ENCODE data around the gene PBX3. TPM values are rescaled to one million over a fixed set of nuclear protein-coding genes. Genes with fewer than 3 reads are reported as not detected.

The PBX3 gene
- 15.0 TPM for total RNA-seq

DNA sequence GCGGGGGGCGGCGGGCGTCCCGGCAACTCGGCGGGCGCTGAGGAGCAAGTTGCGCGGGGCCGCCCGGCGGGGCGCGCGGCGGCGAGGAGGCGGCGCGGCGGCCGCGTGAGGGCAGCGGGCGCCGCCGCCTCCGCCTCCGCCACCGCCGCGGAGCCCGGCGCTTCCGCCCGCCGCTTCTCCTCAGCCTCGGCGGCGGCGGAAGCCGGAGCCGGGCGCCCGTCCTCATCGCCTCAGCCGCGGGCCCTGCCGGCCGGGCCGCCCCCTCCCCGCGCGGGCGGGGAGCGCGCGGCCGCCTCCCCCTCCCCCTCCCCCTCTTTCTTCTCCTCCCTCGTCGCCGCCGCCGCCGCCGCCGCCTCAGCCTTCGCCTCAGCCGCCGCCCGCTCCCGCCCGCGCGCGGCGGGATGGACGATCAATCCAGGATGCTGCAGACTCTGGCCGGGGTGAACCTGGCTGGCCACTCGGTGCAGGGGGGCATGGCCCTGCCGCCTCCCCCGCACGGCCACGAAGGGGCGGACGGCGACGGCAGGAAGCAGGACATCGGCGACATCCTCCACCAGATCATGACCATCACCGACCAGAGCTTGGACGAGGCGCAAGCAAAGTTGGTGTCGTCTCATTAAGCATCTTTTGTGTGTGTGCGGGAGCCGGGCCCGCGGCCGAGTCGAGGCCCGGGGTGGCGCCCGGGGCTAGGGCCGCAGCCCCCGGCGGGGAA is at the start of gene PBX3:
PBX3 (plus strand) TSS at position 321 of the 712 bp plus-strand sequence.
- DNase-seq (ENCODE audit: low spot score): peak; percentile 67
- peak; percentile 14 for ATAC-seq

DNA sequence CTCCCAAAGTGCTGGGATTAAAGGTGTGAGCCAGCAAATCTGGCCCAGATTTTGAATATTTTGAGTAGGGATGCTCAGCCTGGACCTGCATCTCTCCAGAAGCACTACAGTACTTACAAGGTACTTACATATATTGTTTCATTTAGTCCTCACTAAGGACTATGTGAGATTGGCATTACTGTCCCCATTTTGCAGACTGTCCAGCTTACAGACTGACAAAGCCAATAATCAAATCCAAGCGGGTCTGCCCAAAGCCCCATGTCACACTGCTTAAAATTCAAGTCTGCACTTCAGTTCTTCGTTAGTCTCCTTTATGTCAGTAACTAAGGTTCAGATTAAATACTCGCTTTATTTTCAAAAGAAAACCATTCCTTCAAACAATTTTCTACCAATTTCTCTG is 47.3 kb upstream of the PBX3 start:
- DNase-seq (ENCODE audit: low spot score) (no peak), ATAC-seq (no peak)

DNA sequence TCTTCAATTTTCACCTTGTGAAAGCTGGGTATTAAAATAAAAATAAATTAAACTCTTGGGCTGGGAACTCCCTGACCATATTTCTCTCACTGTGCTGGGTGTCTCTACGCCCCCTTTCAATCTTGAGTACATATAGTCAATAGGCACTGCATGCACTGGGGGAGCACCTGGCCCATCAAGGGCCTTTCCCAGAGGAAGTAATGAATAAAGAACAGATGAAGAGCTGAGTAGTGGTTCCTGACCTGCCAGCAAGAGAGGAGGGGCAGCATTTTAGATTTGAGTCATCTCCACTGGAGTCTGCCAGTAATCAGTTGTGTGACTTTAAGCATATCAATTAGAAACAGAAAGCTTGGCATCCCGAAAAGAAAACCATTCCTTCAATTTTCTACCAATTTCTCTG is 46.4 kb upstream of the PBX3 start:
- no peak for DNase-seq (ENCODE audit: low spot score)

DNA sequence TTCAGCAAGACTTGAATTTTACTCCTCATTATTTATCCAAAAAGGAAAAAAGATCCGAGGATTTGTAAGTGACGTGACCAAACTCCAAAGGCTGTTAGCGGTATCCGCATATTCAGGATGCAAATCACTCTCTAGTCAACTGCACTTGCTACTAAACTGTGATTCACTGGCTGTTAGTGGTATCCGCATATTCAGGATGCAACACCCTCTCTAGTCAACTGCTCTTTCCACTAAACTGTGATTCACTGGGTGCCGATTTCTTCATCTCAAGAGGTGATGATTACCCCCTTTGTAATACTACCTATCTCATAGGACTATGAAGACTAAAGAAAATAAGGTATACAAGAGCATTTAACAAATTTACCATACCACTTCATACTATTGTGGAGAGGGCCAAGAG is 45.8 kb upstream of the PBX3 start:
- DNase-seq (ENCODE audit: low spot score) (no peak), ATAC-seq (no peak)

More for the DNA sequence above, 46.4 kb upstream of the PBX3 start:
- ATAC-seq: no peak

DNA sequence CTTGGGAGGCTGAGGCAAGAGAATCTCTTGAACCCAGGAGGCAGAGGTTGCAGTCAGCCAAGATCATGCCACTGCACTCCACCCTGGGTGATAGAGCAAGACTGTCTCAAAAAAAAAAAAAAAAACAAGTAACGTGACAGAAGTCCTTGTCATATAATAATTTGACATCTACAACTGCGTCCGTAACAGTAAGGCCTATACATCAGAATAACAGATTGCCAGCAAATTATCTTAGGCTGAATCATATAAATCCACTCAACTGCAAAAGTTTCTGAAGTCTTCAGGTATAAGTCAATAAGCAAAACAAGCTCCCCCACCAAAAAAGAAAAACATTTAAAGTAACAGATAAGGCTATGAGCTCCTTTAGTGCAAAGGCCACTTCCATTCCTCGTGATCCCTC is 43.5 kb upstream of the PBX3 start:
- no peak for ATAC-seq
- no peak for DNase-seq (ENCODE audit: low spot score)

DNA sequence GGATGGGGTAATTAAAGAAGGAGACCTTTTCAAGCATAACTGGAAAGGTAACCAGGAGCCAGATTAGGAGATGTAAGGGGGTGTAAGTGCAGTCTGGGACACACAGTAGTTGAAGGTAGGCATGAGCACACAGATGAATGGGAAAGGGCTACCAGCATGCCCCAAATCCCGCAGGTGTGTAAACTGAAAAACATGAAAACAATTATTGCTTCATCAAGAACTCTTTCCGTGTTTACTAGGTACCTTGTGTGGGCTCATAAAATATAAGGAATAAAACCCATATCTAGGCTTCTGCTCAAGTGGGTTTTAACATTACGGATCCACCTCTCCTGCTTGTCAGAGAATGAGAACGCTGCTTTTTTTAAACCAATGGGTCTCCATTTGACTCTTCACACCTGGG is 41.3 kb upstream of the PBX3 start:
- ATAC-seq (no peak), DNase-seq (ENCODE audit: low spot score) (no peak)

DNA sequence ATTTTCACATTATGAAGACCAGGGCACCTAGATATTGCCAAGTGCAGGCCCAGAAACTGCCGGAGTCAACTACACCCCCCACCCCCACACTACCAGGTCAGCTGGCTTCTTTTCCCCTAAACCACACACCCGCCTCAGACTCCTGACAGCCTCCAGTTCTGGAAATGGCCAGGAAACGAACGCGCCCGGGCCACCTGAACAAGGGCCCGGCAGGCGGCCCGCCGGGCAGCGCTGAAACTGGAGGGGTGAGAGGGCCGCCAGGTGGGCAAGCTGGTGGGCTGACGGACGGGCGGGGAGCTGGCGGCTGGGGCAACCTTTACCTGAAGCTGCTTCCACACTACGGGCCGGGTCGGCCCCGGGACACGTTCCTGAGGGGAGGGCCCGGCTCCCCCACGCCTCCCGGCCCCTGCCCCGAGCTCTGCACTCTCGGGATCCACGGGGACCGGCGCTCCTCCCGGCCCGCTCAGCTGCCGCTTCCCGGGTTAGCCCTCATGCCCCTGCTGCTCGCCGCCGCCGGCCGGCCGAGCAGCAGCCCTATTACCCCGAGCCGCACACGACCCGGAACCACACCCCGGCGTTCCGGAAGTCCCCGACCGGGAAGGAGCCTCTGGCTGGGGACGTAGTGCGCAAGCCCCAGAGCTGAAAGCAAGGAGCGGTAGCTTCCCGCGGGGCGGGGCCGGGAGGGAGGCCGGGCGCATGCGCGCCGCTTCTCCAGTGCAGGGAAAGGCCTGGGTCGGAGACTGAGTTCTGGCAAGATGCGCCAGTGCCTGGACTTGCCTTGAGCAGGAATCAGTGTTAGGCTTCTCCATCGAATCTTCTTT is 40.3 kb upstream of the PBX3 start, which contains the start of gene MAPKAP1:
MAPKAP1 (minus strand) TSS at position 558 of the 821 bp plus-strand sequence. CDS start 34,634 bp downstream, outside the sequence.
- peak; percentile 100 for ATAC-seq

DNA sequence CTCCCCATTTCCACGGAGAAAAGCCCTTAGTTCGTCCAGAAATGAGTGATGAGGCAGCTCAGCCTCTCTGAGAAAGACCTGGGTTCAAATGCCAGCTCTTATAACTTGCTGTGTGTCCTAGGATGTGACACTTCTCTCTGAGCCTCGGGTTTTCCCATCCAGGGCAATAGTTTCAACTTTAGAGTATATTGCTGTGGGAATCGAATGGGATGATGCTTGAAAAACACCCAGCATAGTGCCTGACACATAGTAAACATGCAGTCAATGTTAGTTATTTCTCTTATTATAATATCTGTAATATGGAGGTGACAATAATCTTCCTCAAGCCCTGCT is 39.7 kb upstream of the PBX3 start:
- ATAC-seq (no peak), DNase-seq (ENCODE audit: low spot score) (no peak)

More for the DNA sequence above, 40.3 kb upstream of the PBX3 start, which contains the start of gene MAPKAP1:
- peak; percentile 98 for DNase-seq (ENCODE audit: low spot score)

DNA sequence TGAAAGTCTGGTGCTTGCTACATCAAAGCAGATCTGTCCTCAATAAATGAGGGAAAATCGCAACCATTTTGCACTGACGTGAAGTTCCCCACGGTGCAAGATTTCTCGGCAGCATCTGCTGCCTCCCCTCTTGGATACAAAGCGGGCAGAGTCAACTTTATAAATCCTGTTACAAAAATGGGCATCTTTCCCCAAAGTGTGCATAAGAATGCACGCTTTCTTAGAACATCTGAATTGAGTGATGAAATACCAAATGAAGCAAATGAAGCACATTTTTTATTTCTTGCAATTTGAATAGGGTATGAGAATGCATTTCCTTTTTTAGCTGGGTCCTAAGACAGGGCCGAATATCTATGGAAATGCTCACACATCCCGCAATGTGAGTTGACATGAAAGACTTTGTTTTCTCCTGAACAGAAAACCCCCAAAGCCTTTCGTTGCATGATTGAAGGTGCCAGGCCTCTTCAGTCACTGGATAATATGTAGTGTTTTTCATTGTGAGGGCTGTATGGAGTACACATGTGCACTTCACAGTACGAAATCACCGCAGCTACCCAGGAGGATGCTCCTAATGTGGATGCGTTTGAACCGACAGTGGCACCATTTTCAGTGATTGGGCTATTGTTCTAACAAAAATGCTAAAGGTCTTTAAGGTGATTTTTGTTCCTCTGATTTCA is 20.6 kb upstream of the PBX3 start:
- ATAC-seq (no peak), DNase-seq (ENCODE audit: low spot score) (no peak)

DNA sequence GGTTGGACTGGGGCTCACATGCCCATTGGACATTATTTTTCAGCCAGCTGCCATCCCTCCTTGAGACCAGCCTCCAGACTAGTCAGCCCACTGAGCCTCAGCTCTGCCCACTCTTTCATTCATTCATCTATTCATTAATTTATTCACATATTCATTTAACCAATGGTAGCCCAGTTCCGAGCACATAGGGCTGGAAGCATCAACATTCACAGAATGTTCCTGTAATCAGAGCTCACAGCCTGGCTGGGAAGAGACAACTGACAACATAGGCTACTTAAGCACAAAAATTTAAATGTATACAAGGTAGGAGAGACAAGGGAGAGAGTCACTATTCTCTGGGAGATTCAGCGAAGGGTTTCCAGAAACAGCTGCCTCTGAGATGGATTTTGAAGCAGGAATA is 17.0 kb upstream of the PBX3 start:
- ATAC-seq (no peak), DNase-seq (ENCODE audit: low spot score) (no peak)

DNA sequence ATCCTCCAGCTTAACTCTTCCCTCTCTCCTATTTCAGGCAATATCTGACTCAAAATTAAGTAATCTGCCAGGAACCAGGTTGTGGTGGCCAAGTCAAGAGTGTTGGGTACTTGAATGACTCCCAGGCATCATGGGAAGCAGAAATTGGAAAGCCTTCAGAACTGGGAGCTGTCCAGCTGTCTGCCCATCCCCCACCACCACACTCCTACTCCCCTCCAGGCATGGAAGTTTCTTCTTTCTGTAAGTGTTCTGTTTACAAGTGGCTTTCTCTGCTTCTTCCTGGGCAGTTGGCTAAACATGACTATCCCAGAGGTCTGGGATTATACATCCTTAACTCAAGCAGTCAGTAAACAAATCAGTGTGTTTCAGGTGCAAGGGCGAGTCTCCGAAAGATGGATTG is 14.6 kb upstream of the PBX3 start:
- ATAC-seq (no peak), DNase-seq (ENCODE audit: low spot score) (no peak)

DNA sequence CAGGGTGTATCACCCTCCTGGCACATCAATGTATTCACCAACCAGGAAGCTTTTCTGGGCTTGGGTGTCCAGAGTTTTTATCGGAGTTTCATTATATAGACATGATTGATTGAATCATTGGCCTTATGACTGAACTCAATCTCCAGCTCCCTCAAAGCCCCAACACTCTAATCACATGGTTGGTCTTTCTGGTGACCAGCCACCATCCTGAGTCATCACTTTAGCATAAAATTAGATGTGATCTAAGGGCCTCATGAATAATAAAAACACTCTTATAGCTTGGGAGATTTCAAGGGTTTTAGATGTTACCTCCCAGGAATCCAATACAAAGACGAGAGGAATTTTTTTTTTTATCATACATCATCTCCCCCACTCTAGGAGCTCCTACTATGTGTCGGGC is 7.7 kb upstream of the PBX3 start:
- DNase-seq (ENCODE audit: low spot score): no peak

DNA sequence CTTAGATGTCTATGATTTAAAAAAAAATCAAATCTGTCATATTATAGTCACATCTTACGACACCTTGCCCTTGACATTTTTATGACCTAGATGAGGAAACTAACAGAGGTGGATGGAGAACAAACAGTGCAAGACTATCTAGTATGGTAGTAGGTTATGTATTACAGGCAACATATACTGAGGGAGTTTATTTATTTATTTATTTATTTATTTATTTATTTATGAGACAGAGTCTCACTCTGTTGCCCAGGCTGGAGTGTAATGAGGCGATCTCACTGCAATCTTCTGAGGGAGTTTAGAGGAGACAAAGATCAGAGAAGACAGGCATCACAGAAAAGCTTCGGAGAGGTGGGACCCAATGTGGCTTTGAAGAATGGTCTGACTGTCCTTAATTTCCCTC is 4.5 kb upstream of the PBX3 start:
- ATAC-seq (no peak), DNase-seq (ENCODE audit: low spot score) (no peak)

More for the DNA sequence above, 7.7 kb upstream of the PBX3 start:
- no peak for ATAC-seq

DNA sequence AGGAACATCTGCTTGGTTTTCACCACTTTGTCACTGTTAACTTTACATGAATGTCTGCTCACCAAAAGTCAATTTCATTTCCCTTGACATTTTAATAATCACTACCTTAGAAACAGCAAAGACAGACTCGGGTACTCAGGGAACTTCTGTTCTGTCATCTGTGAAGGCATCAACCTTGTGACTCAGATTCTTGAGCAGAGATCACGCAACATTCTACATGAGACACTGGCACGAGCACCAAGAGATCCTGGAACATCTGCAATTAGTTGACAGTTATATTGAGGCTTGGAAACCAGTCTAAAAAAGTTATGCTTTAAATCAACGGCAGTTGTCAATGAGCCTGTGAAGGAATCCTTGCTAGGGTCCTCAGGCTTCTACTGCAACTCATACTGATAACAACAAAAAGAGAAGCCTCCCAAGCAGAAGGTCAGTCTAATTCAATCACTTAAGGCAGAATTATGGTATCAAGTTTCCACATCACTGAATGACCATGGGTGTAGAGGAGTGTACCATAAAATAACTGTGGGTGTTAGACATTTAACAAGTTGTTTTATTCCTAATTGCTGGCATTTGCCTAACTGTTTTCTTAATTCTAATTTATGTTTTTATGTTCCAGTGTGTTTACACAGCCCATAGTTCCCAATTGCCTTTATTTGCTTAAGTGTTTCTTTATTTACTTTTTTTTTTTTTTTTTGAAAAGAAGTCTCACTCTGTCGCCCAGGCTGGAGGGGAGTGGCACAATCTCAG is 3.3 kb upstream of the PBX3 start:
- DNase-seq (ENCODE audit: low spot score): no peak
- ATAC-seq: no peak

DNA sequence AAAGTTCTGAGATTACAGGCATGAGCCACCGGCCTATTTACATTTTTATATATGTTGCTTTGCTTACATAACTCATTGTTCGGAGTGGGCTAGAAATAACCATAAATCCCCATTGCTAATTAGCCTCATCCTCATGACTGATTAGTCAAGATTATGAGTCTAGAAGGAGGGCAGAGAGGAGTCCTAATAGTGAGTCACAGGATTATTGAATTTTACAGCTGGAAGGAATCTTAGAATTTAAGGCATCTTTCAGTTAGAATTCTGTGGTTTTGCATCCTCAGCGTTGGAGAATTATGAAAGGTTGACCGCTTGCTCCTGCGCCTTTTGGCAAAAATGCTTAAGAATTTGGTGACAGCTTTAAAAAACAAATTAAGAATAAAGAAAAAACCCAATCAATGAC is 2.6 kb upstream of the PBX3 start:
- DNase-seq (ENCODE audit: low spot score): no peak
- ATAC-seq: no peak

DNA sequence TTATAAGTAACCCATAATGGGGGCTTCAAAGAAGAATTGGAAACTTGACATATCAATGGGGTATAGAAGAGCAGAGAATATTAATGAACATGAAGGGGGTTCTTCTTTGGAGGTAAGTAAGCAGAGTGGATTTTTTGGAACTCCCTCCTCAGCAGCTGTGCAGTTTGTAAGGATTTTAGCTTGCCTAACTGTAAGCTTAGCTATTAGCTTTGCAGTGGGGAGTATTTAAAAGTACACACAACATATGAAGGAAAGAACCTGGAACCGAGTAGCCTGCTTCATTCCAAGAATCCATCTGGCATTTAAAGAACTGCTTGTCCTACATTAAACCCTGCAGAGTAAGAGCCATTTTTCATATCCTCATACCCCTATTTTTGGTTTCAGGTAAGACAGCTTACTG is 2.2 kb upstream of the PBX3 start:
- DNase-seq (ENCODE audit: low spot score) (no peak), ATAC-seq (no peak)

DNA sequence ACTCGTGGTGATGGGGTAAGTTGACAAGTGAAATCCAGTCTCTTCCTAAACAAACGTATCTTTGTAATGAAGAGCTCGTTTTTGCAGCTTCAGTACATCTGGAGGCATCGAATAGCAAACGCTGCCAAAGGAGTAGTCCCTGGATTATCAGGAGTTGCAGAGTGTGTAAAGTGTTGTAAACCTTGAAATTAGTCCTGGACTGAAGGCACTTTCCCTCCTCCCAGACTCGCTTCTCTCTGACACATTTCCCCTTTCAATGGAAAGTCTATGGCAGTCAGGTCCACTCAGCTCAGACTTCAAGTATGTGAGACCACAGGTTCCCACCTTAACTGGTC is 1.5 kb upstream of the PBX3 start:
- DNase-seq (ENCODE audit: low spot score) (no peak), ATAC-seq (no peak)

DNA sequence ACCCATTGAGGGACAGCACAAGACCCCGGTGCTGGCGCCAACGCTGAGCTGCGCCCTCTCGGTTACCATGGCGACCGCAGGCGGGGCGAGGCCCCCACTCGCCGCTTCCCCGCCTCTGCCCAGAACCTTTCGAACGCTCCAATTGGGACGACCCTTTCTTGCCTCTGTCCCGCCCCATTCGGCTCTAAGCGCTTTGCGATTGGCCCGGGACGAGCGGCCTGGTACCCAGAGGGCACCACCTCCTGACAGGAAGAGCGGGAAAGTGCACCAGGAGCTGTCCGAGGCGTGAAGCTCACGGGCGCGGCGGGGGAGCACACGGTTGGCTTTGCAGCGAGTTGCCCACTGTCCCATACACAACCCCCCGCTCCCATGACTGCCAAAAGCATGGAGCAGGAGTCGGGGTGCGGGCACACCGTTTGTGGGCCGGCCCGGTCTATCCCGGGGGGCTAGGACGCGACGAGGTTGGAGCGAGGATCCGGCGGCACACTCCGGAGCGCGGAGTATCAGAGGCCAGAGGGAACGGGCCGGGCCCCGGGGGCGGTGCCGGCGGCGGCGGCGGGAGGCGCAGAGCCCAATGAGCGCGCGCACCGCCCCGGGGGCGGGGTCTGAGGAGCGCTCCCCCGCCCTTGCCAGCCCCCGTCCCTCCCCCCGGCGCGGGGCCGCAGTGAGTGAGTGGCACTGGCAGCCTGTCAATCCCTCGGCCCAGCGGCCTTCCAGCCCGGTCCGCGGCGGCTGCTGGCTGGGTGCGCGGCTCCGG is 978 bp upstream of the PBX3 start:
- DNase-seq (ENCODE audit: low spot score) (peak; percentile 96), ATAC-seq (peak; percentile 87)

DNA sequence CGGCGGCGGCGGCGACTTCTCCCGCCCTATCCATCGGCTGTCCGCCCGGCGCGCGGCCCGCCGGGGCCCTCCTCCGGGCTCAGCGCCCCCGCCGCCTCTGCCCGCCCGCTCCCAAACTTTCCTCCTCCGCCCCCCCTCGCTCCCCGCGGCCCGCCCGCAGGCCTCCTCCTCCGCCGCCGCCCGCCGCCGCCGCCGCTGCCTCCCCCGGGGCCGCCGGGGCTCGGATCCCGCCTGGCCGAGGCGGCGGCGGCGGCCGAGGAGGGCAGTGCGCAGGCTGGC is 460 bp upstream of the PBX3 start:
- no peak for DNase-seq (ENCODE audit: low spot score)

DNA sequence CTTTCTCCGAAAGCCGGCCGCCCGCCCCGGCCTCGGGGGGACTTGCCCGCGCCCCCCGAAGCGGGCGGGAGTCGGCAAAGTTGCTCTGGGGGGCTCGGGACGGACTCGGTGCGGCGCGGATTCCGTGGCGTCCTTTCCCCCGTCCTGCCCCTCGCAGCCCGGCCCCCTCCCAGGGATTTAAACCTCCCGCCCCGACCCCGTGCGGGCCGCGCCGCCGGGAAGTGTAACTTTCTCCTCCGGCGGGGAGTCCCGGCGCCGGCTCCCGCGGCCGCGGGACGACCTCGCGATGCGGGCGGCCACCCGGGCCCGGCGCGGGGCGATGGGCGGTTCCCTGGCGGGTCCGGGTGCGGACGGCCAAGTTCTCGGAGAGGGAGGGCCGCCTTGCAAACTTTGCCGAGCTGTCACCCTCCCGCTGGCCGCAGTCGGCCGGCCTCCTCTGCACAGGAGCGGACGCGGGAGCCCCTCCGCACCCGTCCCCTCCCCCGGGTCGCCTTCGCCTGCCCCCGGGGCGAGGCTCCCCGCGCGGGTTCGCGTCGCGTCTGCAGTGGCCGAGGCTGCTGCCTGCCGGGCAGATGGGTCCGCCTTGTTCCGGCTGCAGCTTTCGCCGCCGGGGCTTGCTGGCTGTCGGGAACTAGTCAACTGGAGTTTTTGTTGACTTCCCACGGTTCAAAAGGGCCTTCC is 732 bp downstream of the PBX3 start:
- ATAC-seq: peak; percentile 6

More for the DNA sequence above, 460 bp upstream of the PBX3 start:
- ATAC-seq: no peak

More for the DNA sequence above, 732 bp downstream of the PBX3 start:
- DNase-seq (ENCODE audit: low spot score): peak; percentile 60

Measured in left lobe of liver (tissue), 2 donors.